Limb (tissue), 2 donors: Measurements from ENCODE around the gene RNF123.

Experiments
- DNase-seq, 2 donors: peaks; one replicate each; pipeline ENCODE4 v3.0.0-alpha.2; 2016; ENCODE audit errors: extremely low spot score in 2 of 2

RNF123 gene

GRCh38 chr3:49701388-49702077 lies 12.2 kb downstream of the RNF123 start:
- no peak for DNase-seq

- DNase-seq: no peak
Observed at GRCh38 chr3:49702672-49703071, 13.3 kb downstream of the RNF123 start.

GRCh38 chr3:49703443-49703927 lies 14.1 kb downstream of the RNF123 start:
- peak in 1 of 2 donors; percentile 69 for DNase-seq

- DNase-seq: no peak
Observed at GRCh38 chr3:49703956-49704355, 14.6 kb downstream of the RNF123 start.

GRCh38 chr3:49704629-49705028 lies 15.3 kb downstream of the RNF123 start:
- no peak for DNase-seq

GRCh38 chr3:49705390-49705960 lies 16.1 kb downstream of the RNF123 start:
- no peak for DNase-seq

GRCh38 chr3:49706456-49707112 lies 17.2 kb downstream of the RNF123 start:
- DNase-seq: no peak

GRCh38 chr3:49707113-49707480 lies 17.7 kb downstream of the RNF123 start:
- DNase-seq: no peak

GRCh38 chr3:49709852-49710251 lies 20.5 kb downstream of the RNF123 start:
- DNase-seq: no peak

- DNase-seq: peak in 1 of 2 donors; percentile 16
Observed at GRCh38 chr3:49711489-49711888, 22.1 kb downstream of the RNF123 start.

GRCh38 chr3:49712166-49712565 lies 22.8 kb downstream of the RNF123 start:
- DNase-seq: no peak

- DNase-seq: peak in 1 of 2 donors; percentile 28
Observed at GRCh38 chr3:49712631-49713317, 23.4 kb downstream of the RNF123 start.

- no peak for DNase-seq
Observed at GRCh38 chr3:49713336-49714105, 24.2 kb downstream of the RNF123 start.

- DNase-seq: no peak
Observed at GRCh38 chr3:49714728-49715550, 25.6 kb downstream of the RNF123 start.

- peak in 1 of 2 donors; percentile 27 for DNase-seq
Observed at GRCh38 chr3:49715611-49716121, 26.3 kb downstream of the RNF123 start.

- DNase-seq: no peak
Observed at GRCh38 chr3:49716169-49716568, 26.8 kb downstream of the RNF123 start.

- DNase-seq: no peak
Observed at GRCh38 chr3:49716691-49717210, 27.4 kb downstream of the RNF123 start.

- DNase-seq: no peak
Observed at GRCh38 chr3:49717211-49717958, 28.0 kb downstream of the RNF123 start.
